Activated effector memory CD4-positive, alpha-beta T cell treated with Interleukin-2 at 50 U/mL for 16 hours (primary cell): ENCODE measurements around the gene NGEF.

ENCODE experiments used
- DNase-seq: peaks from one replicate; pipeline ENCODE4 v3.0.0-alpha.2; 2020

NGEF gene

GRCh38 chr2:232880764-232881351 is 132.2 kb downstream of the NGEF start:
- no peak for DNase-seq

GRCh38 chr2:232879618-232880494 is 133.2 kb downstream of the NGEF start:
- no peak for DNase-seq

- no peak for DNase-seq
Measured at GRCh38 chr2:232878855-232879617, 134.0 kb downstream of the NGEF start.

GRCh38 chr2:232877940-232878511 is 135.0 kb downstream of the NGEF start:
- DNase-seq: no peak

GRCh38 chr2:232876978-232877441 is 136.0 kb downstream of the NGEF start:
- no peak for DNase-seq

GRCh38 chr2:232876161-232876977 is 136.7 kb downstream of the NGEF start:
- no peak for DNase-seq

GRCh38 chr2:232875256-232876121 is 137.6 kb downstream of the NGEF start:
- no peak for DNase-seq

- DNase-seq: no peak
Measured at GRCh38 chr2:232874677-232875223, 138.3 kb downstream of the NGEF start.

- DNase-seq: no peak
Measured at GRCh38 chr2:232873909-232874641, 139.0 kb downstream of the NGEF start.

- no peak for DNase-seq
Measured at GRCh38 chr2:232873292-232873908, 139.7 kb downstream of the NGEF start.

- DNase-seq: no peak
Measured at GRCh38 chr2:232872826-232873225, 140.2 kb downstream of the NGEF start.

GRCh38 chr2:232871835-232872736 is 141.0 kb downstream of the NGEF start:
- no peak for DNase-seq

GRCh38 chr2:232871418-232871834 is 141.6 kb downstream of the NGEF start:
- DNase-seq: no peak

- DNase-seq: no peak
Measured at GRCh38 chr2:232870766-232871371, 142.2 kb downstream of the NGEF start.

- no peak for DNase-seq
Measured at GRCh38 chr2:232870018-232870765, 142.9 kb downstream of the NGEF start, which contains the start of gene SNORC. SNORC (plus strand) TSS chr2:232870264; CDS start chr2:232870342, 78 bp downstream.

GRCh38 chr2:232869138-232870017 is 143.7 kb downstream of the NGEF start:
- no peak for DNase-seq
